Right hindlimb (tissue), 1 donor: Measurements from ENCODE around the gene TRIM24.

Source experiments
- DNase-seq: peaks from one replicate; pipeline ENCODE4 v3.0.0-alpha.2; 2018

TRIM24 gene

GRCh38 chr7:138630059-138630610, 170.1 kb downstream of the TRIM24 start:
- no peak for DNase-seq

- no peak for DNase-seq
These were observed 172.3 kb downstream of the TRIM24 start for GRCh38 chr7:138632384-138632783.

DNA sequence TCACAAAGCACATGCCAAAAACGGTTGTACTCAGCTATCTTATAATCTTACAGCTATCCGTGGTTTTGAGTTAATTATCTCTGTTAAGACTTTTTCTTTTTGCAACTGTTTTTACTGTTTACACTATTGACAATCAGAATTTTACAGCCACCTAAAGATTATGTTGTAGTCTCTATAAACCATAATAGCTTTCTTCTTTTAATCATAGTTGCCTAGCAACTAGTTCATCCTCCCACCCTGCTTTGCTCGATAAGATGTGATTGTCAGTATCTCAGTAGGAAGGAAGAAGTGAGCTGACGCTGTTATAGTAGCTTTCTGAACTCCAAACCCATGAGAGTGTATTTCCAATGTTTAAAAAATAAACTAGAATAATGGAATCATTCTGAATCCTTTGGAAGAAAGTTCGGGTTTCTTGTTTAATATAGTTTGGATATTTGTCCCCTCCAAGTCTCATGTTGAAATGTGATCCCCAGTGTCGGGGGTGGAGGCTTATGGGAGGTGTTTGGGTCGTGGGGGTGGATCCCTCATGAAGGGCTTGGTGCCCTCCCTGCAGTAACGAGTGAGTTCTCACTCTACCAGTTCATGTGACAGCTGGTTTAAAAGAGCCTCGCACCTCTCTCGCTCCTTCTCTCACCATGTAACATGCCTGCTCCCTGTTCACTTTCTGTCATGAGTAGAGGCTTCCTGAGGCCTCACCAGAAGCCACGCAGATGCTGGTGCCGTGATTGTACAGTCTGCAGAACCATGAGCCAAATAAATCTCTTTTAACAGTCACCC, 173.0 kb downstream of the TRIM24 start:
- no peak for DNase-seq
